HL-60 (cell line): Measurements from ENCODE around the gene MBD3.

Source experiments
- DNase-seq, 2 experiments: peaks; one replicate each; pipeline ENCODE4 v3.0.0-alpha.2; 2010 to 2020; ENCODE audit warnings: low read depth in 1 of 2, low spot score in 1 of 2
- H3K27ac ChIP-seq: fragments of 250-450 bp; sonication (Bioruptor Pico); replicated peaks from 2 replicates; pipeline ENCODE4 v1.5.1; 2020; ENCODE audit warnings: mild to moderate bottlenecking, moderate library complexity
- H3K27me3 ChIP-seq: fragments of 250-450 bp; sonication (Bioruptor Pico); 2 replicates; pipeline ENCODE4 v1.5.1; 2021; ENCODE audit warnings: mild to moderate bottlenecking, moderate library complexity; ENCODE audit not compliant: insufficient read depth, poor library complexity, severe bottlenecking
- H3K4me3 ChIP-seq: replicated peaks from 2 replicates; pipeline ENCODE4 v1.5.1; 2011; ENCODE audit warnings: mild to moderate bottlenecking, control low read depth, low read length; ENCODE audit not compliant: insufficient read depth
- GABPA ChIP-seq: IDR thresholded peaks from 2 replicates; pipeline ENCODE4 v1.6.1; 2012; ENCODE audit warnings: low read depth
- POLR2AphosphoS5 ChIP-seq: IDR thresholded peaks from 2 replicates; pipeline ENCODE4 v1.6.1; 2012; ENCODE audit warnings: low read depth
- SPI1 ChIP-seq: IDR thresholded peaks from 2 replicates; pipeline ENCODE4 v1.6.1; 2012; ENCODE audit warnings: low read depth, mild to moderate bottlenecking, borderline replicate concordance
- TF ChIP-seq, protein P1 (sequence below): IDR thresholded peaks from one replicate; pipeline ENCODE4 v1.5.1; 2011; ENCODE audit warnings: low read length, control low read depth, inconsistent platforms; ENCODE audit not compliant: insufficient read depth
- TF ChIP-seq, protein P2 (sequence below): IDR thresholded peaks from 2 replicates; pipeline ENCODE4 v1.6.1; 2012; ENCODE audit warnings: low read depth; ENCODE audit not compliant: insufficient replicate concordance

MBD3 gene

DNA sequence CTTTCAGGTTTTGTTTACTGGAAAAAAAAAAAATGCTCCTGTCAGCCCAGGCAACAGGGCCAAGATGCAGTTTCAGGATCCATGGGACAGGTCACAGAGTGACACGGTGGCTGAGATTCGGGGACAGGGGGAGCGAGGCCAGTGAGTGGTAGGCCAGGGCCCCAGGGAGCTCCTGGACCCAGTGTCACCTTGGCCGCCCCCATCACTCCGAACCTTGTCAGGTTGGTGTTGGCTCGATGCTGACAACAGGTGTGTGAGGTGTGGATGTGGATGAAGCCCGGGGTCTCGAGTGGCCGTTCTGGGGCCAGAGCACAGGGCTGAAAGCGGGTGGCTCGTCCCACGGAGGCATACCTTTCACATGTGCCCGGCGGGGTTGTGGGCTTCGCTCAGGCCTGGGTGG lies 18.7 kb upstream of the MBD3 start:
- no peak for DNase-seq
- no peak for TF ChIP-seq POLR2AphosphoS5
- TF ChIP-seq SPI1, result no peak
- TF ChIP-seq, protein P1, sequence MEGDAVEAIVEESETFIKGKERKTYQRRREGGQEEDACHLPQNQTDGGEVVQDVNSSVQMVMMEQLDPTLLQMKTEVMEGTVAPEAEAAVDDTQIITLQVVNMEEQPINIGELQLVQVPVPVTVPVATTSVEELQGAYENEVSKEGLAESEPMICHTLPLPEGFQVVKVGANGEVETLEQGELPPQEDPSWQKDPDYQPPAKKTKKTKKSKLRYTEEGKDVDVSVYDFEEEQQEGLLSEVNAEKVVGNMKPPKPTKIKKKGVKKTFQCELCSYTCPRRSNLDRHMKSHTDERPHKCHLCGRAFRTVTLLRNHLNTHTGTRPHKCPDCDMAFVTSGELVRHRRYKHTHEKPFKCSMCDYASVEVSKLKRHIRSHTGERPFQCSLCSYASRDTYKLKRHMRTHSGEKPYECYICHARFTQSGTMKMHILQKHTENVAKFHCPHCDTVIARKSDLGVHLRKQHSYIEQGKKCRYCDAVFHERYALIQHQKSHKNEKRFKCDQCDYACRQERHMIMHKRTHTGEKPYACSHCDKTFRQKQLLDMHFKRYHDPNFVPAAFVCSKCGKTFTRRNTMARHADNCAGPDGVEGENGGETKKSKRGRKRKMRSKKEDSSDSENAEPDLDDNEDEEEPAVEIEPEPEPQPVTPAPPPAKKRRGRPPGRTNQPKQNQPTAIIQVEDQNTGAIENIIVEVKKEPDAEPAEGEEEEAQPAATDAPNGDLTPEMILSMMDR, result no peak
- no peak for TF ChIP-seq GABPA
- TF ChIP-seq, protein P2, sequence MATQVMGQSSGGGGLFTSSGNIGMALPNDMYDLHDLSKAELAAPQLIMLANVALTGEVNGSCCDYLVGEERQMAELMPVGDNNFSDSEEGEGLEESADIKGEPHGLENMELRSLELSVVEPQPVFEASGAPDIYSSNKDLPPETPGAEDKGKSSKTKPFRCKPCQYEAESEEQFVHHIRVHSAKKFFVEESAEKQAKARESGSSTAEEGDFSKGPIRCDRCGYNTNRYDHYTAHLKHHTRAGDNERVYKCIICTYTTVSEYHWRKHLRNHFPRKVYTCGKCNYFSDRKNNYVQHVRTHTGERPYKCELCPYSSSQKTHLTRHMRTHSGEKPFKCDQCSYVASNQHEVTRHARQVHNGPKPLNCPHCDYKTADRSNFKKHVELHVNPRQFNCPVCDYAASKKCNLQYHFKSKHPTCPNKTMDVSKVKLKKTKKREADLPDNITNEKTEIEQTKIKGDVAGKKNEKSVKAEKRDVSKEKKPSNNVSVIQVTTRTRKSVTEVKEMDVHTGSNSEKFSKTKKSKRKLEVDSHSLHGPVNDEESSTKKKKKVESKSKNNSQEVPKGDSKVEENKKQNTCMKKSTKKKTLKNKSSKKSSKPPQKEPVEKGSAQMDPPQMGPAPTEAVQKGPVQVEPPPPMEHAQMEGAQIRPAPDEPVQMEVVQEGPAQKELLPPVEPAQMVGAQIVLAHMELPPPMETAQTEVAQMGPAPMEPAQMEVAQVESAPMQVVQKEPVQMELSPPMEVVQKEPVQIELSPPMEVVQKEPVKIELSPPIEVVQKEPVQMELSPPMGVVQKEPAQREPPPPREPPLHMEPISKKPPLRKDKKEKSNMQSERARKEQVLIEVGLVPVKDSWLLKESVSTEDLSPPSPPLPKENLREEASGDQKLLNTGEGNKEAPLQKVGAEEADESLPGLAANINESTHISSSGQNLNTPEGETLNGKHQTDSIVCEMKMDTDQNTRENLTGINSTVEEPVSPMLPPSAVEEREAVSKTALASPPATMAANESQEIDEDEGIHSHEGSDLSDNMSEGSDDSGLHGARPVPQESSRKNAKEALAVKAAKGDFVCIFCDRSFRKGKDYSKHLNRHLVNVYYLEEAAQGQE, result no peak
- no peak overlapping the region for H3K4me3 ChIP-seq
- H3K27me3 ChIP-seq, result no peaks in the 10 kb centered on the region
- no peak overlapping the region for H3K27ac ChIP-seq

DNA sequence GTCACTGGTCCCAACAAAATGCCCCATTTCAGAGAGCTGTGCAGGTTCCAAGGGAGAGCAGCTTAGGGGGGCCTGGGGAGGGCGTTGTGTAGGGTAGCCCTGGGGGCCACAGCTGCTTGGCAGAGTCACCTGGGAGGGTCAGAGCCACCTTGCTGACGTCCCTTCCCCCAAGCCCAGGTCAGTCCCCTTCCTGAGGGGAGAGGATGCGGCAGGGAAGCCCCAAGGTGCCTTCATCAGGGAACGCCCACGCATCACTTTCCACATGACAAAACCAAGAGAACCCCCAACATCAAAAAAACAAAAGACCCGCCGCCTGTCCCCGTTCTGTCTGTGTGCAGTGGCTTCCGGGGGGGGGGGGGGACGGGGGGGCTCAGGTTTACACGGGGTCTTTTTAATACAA lies 17.9 kb upstream of the MBD3 start:
- Histone ChIP-seq H3K27me3 (no peaks in the 10 kb centered on the region), H3K27ac (no peak overlapping the region), H3K4me3 (no peak overlapping the region)
- TF ChIP-seq, protein P2, result no peak
- TF ChIP-seq SPI1, result no peak
- TF ChIP-seq POLR2AphosphoS5, result no peak
- TF ChIP-seq GABPA, result no peak
- TF ChIP-seq, protein P1, result no peak
- no peak for DNase-seq

DNA sequence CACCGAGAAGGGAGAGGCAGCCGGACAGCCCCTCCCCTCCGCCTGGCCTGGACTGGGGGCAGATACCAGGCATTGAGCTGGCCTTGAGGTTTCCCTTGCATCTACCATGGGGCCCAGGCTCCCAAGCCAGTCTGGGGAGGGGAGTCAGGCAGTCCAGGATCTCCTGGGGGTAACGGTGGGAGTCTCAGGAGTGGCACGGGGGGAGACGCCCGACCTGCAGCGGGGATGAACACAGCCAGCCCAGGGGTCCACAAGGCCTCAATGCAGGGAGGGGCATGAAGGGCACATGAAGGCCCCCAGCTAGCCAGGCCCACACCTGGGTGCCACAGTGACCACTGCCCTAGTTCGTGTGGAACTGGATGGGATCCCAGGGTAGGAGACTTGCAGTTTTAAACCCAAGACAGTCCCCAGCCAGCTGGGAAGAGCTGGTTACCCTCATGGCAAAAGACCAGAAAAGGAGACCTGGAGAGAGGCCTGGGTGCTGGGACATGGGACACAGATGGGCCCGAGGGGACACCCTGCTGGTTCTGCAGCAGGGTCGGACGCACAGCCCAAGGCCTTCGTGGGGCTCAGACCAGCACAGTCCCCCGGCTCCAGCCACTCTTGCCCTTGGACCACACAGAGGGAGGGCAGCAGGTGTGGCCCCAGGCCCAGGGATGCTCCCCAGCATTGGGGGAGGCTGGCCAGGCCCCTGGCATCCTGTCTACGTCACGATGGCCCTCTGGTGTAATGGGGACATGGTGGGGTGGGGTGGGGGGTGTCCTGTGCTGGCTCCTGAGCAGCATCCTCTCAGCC lies 17.2 kb upstream of the MBD3 start:
- Histone ChIP-seq H3K27me3 (no peaks in the 10 kb centered on the region), H3K4me3 (no peak overlapping the region), H3K27ac (no peak overlapping the region; the same call in 1 of the 2 replicates)
- TF ChIP-seq GABPA, result no peak
- TF ChIP-seq, protein P2, result no peak
- no peak; the same call in 1 of the 2 replicates for TF ChIP-seq POLR2AphosphoS5
- no peak for TF ChIP-seq SPI1
- TF ChIP-seq, protein P1, result no peak
- DNase-seq, result no peak
